ENCODE results near the gene FAM114A1.
"Not testable (repeated sequence)": the region's sequence is repeated elsewhere in the genome, so short reads cannot be mapped to it uniquely, and the experiment has no call there.

The FAM114A1 gene

GRCh38 chr4:38904090-38904666, 36.6 kb downstream of the FAM114A1 start:
- no peak for DNase-seq (ENCODE audit: low spot score)

DNA sequence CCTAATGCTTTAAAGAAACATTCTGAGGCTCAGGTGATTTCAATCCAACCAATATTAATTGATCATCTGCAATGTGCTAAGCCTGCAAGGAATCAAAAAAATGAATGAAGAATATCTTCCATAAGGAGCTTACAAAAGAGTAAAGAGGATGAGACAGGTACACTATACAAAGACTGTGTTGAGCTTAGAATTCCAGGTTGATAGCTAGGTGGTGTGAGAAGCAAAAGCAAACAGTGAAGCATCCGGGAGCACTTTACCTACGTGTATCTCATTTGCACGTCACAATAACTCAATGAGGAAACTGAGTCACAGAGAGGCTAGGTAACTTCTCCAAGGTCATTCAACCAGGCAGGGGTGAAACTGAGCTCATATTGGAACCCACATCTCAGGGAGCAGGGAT, 37.1 kb downstream of the FAM114A1 start:
- no peak for DNase-seq (ENCODE audit: low spot score)

DNA sequence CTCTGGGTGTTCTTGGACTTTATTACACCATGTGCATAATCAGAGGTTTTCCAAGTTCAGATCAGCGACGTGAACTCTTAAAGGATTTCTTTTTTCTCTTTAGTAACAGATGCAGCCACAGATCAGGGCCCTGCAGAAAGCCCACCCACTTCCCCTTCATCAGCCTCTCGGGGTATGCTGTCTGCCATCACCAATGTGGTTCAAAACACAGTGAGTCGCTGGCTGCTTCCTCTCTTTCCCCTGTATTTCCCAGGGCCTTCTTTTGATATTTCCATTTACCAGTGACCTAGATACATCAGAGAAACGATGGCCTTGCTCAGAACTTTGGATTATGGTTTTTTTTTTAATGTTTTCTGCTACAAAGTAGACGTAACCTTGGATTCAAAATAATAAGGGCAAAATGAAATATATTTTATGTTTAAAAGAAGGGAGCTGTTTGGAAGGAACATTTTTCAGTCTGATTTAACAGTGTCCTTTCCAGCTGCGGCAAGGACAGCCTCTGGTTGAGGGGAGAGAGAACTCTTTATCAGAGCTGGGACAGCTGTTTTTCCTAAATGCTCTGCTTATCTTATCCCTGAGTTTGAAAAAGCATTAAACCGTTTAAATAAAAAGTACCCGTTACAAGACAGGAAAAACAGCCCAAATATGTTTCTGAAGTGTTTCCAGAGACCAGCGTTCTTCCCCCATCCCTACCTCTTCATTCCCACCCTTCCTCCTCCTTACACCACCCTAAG, 38.2 kb downstream of the FAM114A1 start:
- no peak for DNase-seq (ENCODE audit: low spot score)

DNA sequence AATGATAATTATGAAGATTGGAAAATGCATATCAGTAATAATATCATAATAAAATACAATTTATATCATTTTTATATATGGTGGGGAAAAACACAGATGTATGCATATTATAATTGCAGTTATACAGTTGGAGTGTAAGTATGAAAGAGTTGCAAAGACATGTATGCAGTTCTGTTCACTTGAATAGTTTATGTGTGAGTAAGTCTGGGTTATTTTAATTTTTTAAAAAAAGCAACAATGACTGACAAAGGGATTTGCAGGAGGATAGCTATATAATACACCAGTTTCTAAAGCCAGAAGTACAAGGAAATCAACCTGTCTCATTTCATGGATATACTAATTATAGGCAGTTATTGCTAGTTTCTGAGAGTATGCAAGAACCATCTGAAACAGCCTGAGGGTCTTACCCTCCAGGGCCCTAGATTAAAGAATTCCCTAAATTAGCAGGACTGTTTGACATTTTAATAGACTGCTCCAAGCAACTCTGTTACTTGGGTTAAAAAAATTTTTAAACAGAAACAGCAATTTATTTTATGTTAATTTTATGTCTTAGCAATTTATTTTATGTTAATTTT, 40.2 kb downstream of the FAM114A1 start:
- DNase-seq (ENCODE audit: low spot score): no peak

DNA sequence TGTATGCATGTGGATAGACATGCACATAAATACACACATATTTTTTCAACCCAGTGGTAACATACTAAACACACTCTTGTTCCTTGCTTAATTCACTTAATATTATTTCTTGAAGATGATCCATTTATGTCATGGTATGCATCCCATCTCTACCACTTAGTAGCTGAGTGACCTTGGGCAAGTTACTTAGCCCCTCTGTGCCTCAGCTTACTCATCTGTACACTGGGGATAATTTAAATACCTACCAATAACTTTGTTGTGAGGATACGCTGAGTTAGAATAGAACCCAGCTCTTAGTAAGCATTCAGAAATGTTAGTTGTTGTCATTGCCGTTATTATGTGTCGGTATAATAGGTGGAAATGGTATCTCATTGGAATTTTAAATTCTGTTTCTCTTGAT, 41.4 kb downstream of the FAM114A1 start:
- DNase-seq (ENCODE audit: low spot score): no peak

- no peak for DNase-seq (ENCODE audit: low spot score)
Measured at GRCh38 chr4:38911257-38911656, 43.7 kb downstream of the FAM114A1 start.

- no peak for DNase-seq (ENCODE audit: low spot score)
Measured at GRCh38 chr4:38914854-38915253, 47.2 kb downstream of the FAM114A1 start.

- DNase-seq (ENCODE audit: low spot score): not testable (repeated sequence)
Measured at GRCh38 chr4:38916267-38916666, 48.7 kb downstream of the FAM114A1 start.

- DNase-seq (ENCODE audit: low spot score): no peak
Measured at GRCh38 chr4:38917481-38918025, 49.9 kb downstream of the FAM114A1 start.

DNA sequence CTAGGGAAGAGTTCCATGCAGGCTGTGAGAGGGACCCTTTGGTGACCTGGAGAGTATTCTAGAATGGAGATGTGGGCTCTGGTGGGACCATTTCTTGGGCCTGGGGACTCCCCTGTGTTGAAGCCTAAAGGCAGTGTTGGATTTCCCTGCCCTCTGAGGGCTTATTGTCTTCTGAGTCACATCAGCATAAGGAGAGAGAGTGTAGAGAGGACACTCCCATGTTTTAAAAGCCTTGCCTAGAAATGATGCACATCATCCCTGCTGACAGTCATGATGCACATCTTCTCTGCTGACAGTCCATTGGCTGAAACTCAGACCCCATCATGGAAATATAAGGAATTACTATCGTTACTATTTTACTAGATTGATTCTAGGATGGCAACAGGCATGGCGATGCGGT, 51.9 kb downstream of the FAM114A1 start:
- DNase-seq (ENCODE audit: low spot score): no peak

GRCh38 chr4:38920186-38920585, 52.6 kb downstream of the FAM114A1 start:
- no peak for DNase-seq (ENCODE audit: low spot score)

GRCh38 chr4:38920677-38921076, 53.1 kb downstream of the FAM114A1 start:
- no peak for DNase-seq (ENCODE audit: low spot score)

DNA sequence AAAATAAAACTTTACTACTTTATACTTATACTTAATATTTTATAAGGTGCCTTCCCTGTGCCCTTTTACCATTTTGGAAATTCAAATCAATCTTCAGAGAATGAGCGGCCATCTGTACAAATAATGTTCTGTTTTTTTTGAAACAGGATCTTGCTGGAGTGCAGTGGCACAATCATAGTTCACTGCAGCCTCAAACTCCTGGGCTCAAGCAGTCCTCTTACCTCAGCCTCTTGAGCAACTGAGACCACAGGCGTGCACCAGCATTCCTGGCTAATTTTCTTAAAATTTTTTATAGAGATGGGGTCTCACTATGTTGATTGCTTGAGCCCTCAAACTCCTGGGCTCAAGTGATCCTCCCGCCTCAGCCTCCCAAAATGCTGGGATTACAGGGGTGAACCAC, 53.5 kb downstream of the FAM114A1 start:
- no peak for DNase-seq (ENCODE audit: low spot score)

GRCh38 chr4:38923746-38924145, 56.1 kb downstream of the FAM114A1 start:
- no peak for DNase-seq (ENCODE audit: low spot score)

DNA sequence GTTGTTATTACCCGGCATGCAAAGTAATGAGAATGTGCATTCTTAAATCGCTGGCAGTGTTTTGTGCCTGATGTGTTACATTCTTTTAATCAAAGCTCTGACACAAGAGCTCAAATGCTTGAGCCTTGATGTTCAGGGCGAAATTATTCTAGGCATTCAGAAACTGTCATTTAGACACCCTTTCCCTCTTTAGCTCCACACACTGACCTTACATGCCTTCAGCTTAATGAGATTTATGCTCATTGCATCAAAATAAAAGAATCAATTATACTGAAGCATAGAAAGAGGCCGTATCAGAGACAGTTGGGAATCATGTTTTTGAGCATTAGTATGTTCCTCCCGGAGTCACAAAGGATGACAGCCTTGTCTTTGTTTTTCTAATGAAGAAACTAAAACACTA, 56.7 kb downstream of the FAM114A1 start:
- no peak for DNase-seq (ENCODE audit: low spot score)

DNA sequence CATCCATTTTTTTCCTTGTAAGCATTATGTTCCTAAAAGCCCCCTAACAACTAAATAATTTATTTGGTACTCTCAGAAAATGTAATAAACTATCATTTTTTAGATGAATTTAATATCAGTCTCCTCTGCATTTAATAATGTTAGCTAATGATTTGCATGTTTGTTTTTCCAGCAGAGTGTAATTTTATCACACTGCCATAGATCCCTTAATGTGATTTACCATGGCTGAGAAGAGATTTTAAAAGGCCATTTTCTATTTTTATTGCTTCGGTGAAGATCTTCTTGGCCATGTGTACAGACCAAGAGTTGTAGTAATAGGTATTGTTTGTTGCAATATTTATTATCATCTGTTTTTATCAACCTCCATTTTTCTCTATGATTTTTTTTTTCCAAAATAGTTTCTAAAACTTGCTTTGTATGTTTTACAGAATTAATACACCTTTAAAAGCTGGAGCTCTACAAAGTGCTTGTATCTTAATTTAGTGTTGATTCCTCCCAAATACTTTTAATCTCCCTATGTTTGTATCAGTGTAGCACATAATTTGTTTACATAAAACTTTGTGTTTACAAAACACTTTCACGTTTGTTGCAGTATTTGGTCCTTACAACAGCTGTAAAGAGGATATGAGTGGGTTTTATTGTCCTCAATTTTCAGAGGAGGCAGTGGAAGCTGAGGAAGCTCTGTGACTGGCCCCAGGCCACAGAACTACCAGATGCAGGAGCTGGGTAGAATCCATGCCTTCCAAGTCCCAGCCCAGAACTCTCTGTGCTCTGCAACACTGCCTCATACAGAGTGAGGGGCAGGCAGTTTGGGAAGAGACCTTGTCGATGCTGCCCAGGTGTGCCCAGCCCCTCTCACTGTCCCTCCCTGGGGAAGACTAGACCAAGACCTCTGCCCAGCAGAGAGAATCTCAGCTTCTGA, 58.1 kb downstream of the FAM114A1 start:
- no peak for DNase-seq (ENCODE audit: low spot score)

GRCh38 chr4:38926896-38927295, 59.3 kb downstream of the FAM114A1 start:
- no peak for DNase-seq (ENCODE audit: low spot score)

GRCh38 chr4:38928568-38928967, 61.0 kb downstream of the FAM114A1 start:
- DNase-seq (ENCODE audit: low spot score): no peak

DNA sequence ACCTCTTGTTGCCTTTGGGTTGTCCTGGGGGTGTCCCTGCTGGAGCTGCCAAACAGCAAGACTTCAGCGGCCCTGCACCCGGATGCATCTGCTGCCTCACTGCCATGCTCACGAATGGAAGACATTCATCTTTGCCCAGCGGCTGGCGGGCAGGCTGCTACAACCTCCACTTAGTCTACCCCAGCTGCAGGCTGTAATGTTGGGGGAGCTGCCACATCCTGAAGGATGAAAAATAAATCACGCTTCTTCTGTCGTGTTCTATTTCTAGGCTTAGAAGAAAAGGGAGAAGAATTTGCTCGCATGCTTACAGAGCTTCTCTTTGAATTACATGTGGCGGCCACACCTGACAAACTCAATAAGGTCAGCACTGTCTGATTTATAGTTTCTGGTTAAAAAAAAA, 61.4 kb downstream of the FAM114A1 start:
- no peak for DNase-seq (ENCODE audit: low spot score)

GRCh38 chr4:38930204-38930603, 62.6 kb downstream of the FAM114A1 start:
- DNase-seq (ENCODE audit: low spot score): no peak

DNA sequence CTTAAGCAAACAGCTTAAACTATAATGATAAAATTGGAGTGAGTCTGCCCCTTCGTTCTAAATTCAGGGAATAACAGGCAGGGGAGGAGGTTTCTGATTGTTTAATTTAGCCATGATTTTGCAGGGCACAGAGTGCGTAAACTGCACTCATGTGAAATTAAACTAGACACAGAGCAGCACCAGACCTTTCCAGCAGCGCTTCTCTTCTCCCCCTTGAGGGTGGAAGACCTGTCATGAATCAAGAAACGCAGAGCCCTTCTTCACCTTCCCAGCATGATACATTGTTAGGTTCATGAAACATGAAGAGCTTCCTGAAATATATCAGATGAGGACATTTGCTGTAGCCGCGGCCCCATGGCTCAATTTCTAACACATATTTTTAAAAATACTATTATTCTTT, 63.1 kb downstream of the FAM114A1 start:
- DNase-seq (ENCODE audit: low spot score): no peak

GRCh38 chr4:38931125-38931524, 63.5 kb downstream of the FAM114A1 start:
- DNase-seq (ENCODE audit: low spot score): no peak
